WTC11 (cell line): ENCODE measurements around the gene SPATA9. TPM values are rescaled to one million over a fixed set of nuclear protein-coding genes. Genes with fewer than 3 reads are reported as not detected.
A peak's percentile ranks its signal among the peaks of the same experiment; 100 is the strongest.
"Not testable (repeated sequence)": the region's sequence is repeated elsewhere in the genome, so short reads cannot be mapped to it uniquely, and the experiment has no call there.

Experiments used
- ATAC-seq: fragments of 200-7000 bp; cut with Tn5 transposase; 2 replicates; pipeline ENCODE4 v1.10.0; 2021; ENCODE audit warnings: mild to moderate bottlenecking, moderate library complexity
- CTCF ChIA-PET: fragments of 300-600 bp; sonication (Branson Sonifier 250); formaldehyde crosslinking; loops from one replicate; lab custom pipeline; 2021; ENCODE audit warnings: antibody characterized with exemption; lab: Charles Lee
- POLR2A ChIA-PET: fragments of 350-600 bp; sonication (Branson Sonifier 250); formaldehyde crosslinking; loops from one replicate; lab custom pipeline; 2021; ENCODE audit warnings: antibody characterized with exemption; lab: Charles Lee
- DNase-seq: peaks from one replicate; pipeline ENCODE4 v3.0.0; 2021; ENCODE audit warnings: low spot score
- H3K27ac Mint-ChIP-seq: 2 replicates; pipeline ENCODE4 v1.8.0; 2021; ENCODE audit warnings: mixed read lengths
- H3K27me3 Mint-ChIP-seq: 2 replicates; pipeline ENCODE4 v1.8.0; 2021; ENCODE audit warnings: low read depth, mild to moderate bottlenecking, moderate library complexity, mixed read lengths
- H3K36me3 Mint-ChIP-seq: 2 replicates; pipeline ENCODE4 v1.8.0; 2021; ENCODE audit warnings: mixed read lengths
- H3K4me1 Mint-ChIP-seq: 2 replicates; pipeline ENCODE4 v1.8.0; 2022; ENCODE audit warnings: mixed read lengths
- H3K4me3 Mint-ChIP-seq: 2 replicates; pipeline ENCODE4 v1.8.0; 2021; ENCODE audit warnings: mild to moderate bottlenecking, moderate library complexity, mixed read lengths
- H3K9me3 Mint-ChIP-seq: 2 replicates; pipeline ENCODE4 v1.8.0; 2021; ENCODE audit warnings: mixed read lengths
- AFF4 ChIP-seq: sonication (generic); formaldehyde crosslinking; IDR thresholded peaks from 2 replicates; pipeline ENCODE4 v1.8.1; 2023; ENCODE audit warnings: mild to moderate bottlenecking, missing genetic modification reagents, borderline replicate concordance
- CTCF ChIP-seq: fragments of 200-600 bp; IDR thresholded peaks from 2 replicates; pipeline ENCODE4 v1.8.0; 2022; ENCODE audit warnings: antibody characterized with exemption
- ERG ChIP-seq: fragments of 250-450 bp; sonication (Bioruptor Pico); IDR thresholded peaks from 2 replicates; pipeline ENCODE4 v1.8.0; 2021; ENCODE audit warnings: mild to moderate bottlenecking
- ESRRA ChIP-seq: sonication (generic); formaldehyde crosslinking; IDR thresholded peaks from 2 replicates; pipeline ENCODE4 v1.8.1; 2022; ENCODE audit warnings: mild to moderate bottlenecking, missing genetic modification reagents, borderline replicate concordance
- FOXP1 ChIP-seq: sonication (generic); formaldehyde crosslinking; IDR thresholded peaks from 2 replicates; pipeline ENCODE4 v1.8.0; 2022; ENCODE audit warnings: missing genetic modification reagents, mild to moderate bottlenecking, moderate library complexity, borderline replicate concordance
- JUN ChIP-seq: sonication (generic); formaldehyde crosslinking; IDR thresholded peaks from 2 replicates; pipeline ENCODE4 v1.8.0; 2023; ENCODE audit warnings: mild to moderate bottlenecking, missing genetic modification reagents
- NFATC4 ChIP-seq: fragments of 250-450 bp; sonication (Bioruptor Pico); IDR thresholded peaks from 2 replicates; pipeline ENCODE4 v1.9.0; 2021; ENCODE audit warnings: mild to moderate bottlenecking
- NR2C2 ChIP-seq: sonication (generic); formaldehyde crosslinking; IDR thresholded peaks from 2 replicates; pipeline ENCODE4 v1.8.0; 2022; ENCODE audit warnings: mild to moderate bottlenecking, missing genetic modification reagents
- NR3C1 ChIP-seq: sonication (generic); formaldehyde crosslinking; conservative IDR thresholded peaks from 2 replicates; pipeline ENCODE4 v1.8.1; 2023; ENCODE audit warnings: low read depth, mild to moderate bottlenecking, missing genetic modification reagents
- PREB ChIP-seq: sonication (generic); formaldehyde crosslinking; IDR thresholded peaks from 2 replicates; pipeline ENCODE4 v1.8.1; 2022; ENCODE audit warnings: mild to moderate bottlenecking, missing genetic modification reagents, moderate library complexity, borderline replicate concordance
- SMAD4 ChIP-seq: sonication (generic); formaldehyde crosslinking; IDR thresholded peaks from 2 replicates; pipeline ENCODE4 v1.8.0; 2022; ENCODE audit warnings: mild to moderate bottlenecking, missing genetic modification reagents
- USF1 ChIP-seq: sonication (generic); formaldehyde crosslinking; IDR thresholded peaks from 2 replicates; pipeline ENCODE4 v1.8.0; 2022; ENCODE audit warnings: mild to moderate bottlenecking, missing genetic modification reagents
- ZBTB21 ChIP-seq: sonication (generic); formaldehyde crosslinking; IDR thresholded peaks from 2 replicates; pipeline ENCODE4 v1.8.1; 2023; ENCODE audit warnings: mild to moderate bottlenecking, missing genetic modification reagents, borderline replicate concordance
- ZBTB43 ChIP-seq: sonication (generic); formaldehyde crosslinking; IDR thresholded peaks from 2 replicates; pipeline ENCODE4 v1.8.1; 2023; ENCODE audit warnings: mild to moderate bottlenecking, missing genetic modification reagents
- ZNF121 ChIP-seq: sonication (generic); formaldehyde crosslinking; IDR thresholded peaks from 2 replicates; pipeline ENCODE4 v1.8.0; 2023; ENCODE audit warnings: missing genetic modification reagents
- ZNF219 ChIP-seq: sonication (generic); formaldehyde crosslinking; IDR thresholded peaks from 2 replicates; pipeline ENCODE4 v1.8.0; 2023; ENCODE audit warnings: missing genetic modification reagents, mild to moderate bottlenecking, borderline replicate concordance
- ZNF512 ChIP-seq: sonication (generic); formaldehyde crosslinking; IDR thresholded peaks from 2 replicates; pipeline ENCODE4 v1.8.1; 2022; ENCODE audit warnings: missing genetic modification reagents, borderline replicate concordance
- total RNA-seq: library from RNA; stranded (reverse); gene quantifications from 3 replicates; pipeline ENCODE4 v1.2.3, GENCODE V29; 2021

The SPATA9 gene
- total RNA-seq, 1 experiment from 2014 or later = not detected

GRCh38 chr5:95710651-95711500 lies 28.1 kb upstream of the SPATA9 start:
- peaks cover 40% of the 10 kb centered on the region for H3K27me3 Mint-ChIP-seq
- H3K4me3 Mint-ChIP-seq = peak overlapping the region; percentile 98
- peaks cover 20% of the 10 kb centered on the region for H3K4me1 Mint-ChIP-seq
- peak; percentile 63 for ATAC-seq
- ChIA-PET POLR2A (interaction anchor here (0.7 to 2.9 kb wide), 3 partner anchors 20 to 64 kb away, joined by 3 to 19 read pairs (median 4); partner anchors contain the start of genes RFESD and RHOBTB3), CTCF (interaction anchor here (0.6 to 0.8 kb wide), 2 partner anchors 20 to 64 kb away, joined by 3 read pairs; partner anchors contain the start of genes RFESD and RHOBTB3)
- not testable (repeated sequence) for H3K36me3 Mint-ChIP-seq, H3K9me3 Mint-ChIP-seq, DNase-seq, H3K27ac Mint-ChIP-seq

- Mint-ChIP-seq H3K27me3 (peaks cover 40% of the 10 kb centered on the region), H3K9me3 (no peaks in the 10 kb centered on the region), H3K27ac (no peak overlapping the region), H3K4me3 (peak overlapping the region; percentile 98), H3K36me3 (no peaks in the 10 kb centered on the region), H3K4me1 (peaks cover 20% of the 10 kb centered on the region)
- ChIA-PET POLR2A (interaction anchor here (0.6 to 2.9 kb wide), 3 partner anchors 21 to 425 kb away, joined by 3 to 19 read pairs (median 3); partner anchors contain the start of genes RFESD and RHOBTB3), CTCF (interaction anchor here (0.8 kb wide), 1 partner anchor 63 kb away, joined by 3 read pairs; the partner anchor contains the start of gene RFESD)
- TF ChIP-seq PREB (no peak), JUN (CRISPR knock-in tag) (no peak), NFATC4 (CRISPR knock-in tag) (no peak), ESRRA (CRISPR knock-in tag) (no peak), ERG (CRISPR knock-in tag) (no peak), ZNF121 (CRISPR knock-in tag) (no peak), CTCF (no peak), ZNF219 (CRISPR knock-in tag) (no peak), ZBTB21 (CRISPR knock-in tag) (no peak), NR2C2 (CRISPR knock-in tag) (no peak), AFF4 (CRISPR knock-in tag) (no peak)
- peak; percentile 50 for DNase-seq
- ATAC-seq = peak; percentile 53
These were observed 27.3 kb upstream of the SPATA9 start for GRCh38 chr5:95709967-95710650.

- H3K36me3 Mint-ChIP-seq = no peaks in the 10 kb centered on the region
- CTCF ChIA-PET = no interaction called here
- TF ChIP-seq USF1 (CRISPR knock-in tag) = no peak
- TF ChIP-seq NR2C2 (CRISPR knock-in tag) = no peak
- no peak for TF ChIP-seq NFATC4 (CRISPR knock-in tag)
- TF ChIP-seq ZNF512 (CRISPR knock-in tag) = no peak
- no peak for TF ChIP-seq ZBTB43 (CRISPR knock-in tag)
- TF ChIP-seq NR3C1 (CRISPR knock-in tag) = no peak
- TF ChIP-seq FOXP1 = no peak
- no peak for TF ChIP-seq SMAD4 (CRISPR knock-in tag)
These were observed 26.1 kb upstream of the SPATA9 start for GRCh38 chr5:95708876-95709275.

More at GRCh38 chr5:95708876-95709275, 26.1 kb upstream of the SPATA9 start:
- ATAC-seq (no peak), DNase-seq (no peak)
- Mint-ChIP-seq H3K4me3 (no peak overlapping the region), H3K9me3 (no peaks in the 10 kb centered on the region), H3K4me1 (peaks cover 20% of the 10 kb centered on the region), H3K27ac (no peak overlapping the region), H3K27me3 (peaks cover 40% of the 10 kb centered on the region)
- POLR2A ChIA-PET = no interaction called here
